Activated CD4-positive, alpha-beta T cell treated with anti-CD3 and anti-CD28 coated beads, Interleukin-2, amount 50 U/mL, for 24 hours (primary cell): ENCODE results near the gene DUOXA1.

Experiments used
- DNase-seq, 2 donors: peaks; one replicate each; pipeline ENCODE4 v3.0.0-alpha.2; 2020; ENCODE audit warnings: low read depth in 1 of 2, low spot score in 1 of 2

DUOXA1 gene

GRCh38 chr15:45129651-45130129 lies at the start of gene DUOXA1, which contains the start of gene DUOX1:
TSS of gene DUOXA1 (minus strand) at chr15:45129879. CDS start at chr15:45123014, 6,865 bp downstream.
TSS of gene DUOX1 (plus strand) at chr15:45129994. CDS start at chr15:45131967, 1,973 bp downstream.
- no peak for DNase-seq

GRCh38 chr15:45177285-45177684 lies 47.6 kb upstream of the DUOXA1 start:
- no peak for DNase-seq

GRCh38 chr15:45174577-45174976 lies 44.9 kb upstream of the DUOXA1 start:
- DNase-seq: no peak

- DNase-seq: no peak
Observed at GRCh38 chr15:45174069-45174468, 44.4 kb upstream of the DUOXA1 start.

- no peak for DNase-seq
Observed at GRCh38 chr15:45171912-45172311, 42.2 kb upstream of the DUOXA1 start.

GRCh38 chr15:45169608-45170480 lies 40.2 kb upstream of the DUOXA1 start:
- no peak for DNase-seq

GRCh38 chr15:45168751-45169551 lies 39.3 kb upstream of the DUOXA1 start:
- no peak for DNase-seq

- DNase-seq: no peak
Observed at GRCh38 chr15:45168286-45168685, 38.6 kb upstream of the DUOXA1 start.

- no peak for DNase-seq
Observed at GRCh38 chr15:45167631-45168205, 38.0 kb upstream of the DUOXA1 start.

- DNase-seq: peak; percentile 60 to 75
Observed at GRCh38 chr15:45166834-45167630, 37.4 kb upstream of the DUOXA1 start.

- no peak for DNase-seq
Observed at GRCh38 chr15:45165536-45165935, 35.9 kb upstream of the DUOXA1 start.

- no peak for DNase-seq
Observed at GRCh38 chr15:45164914-45165313, 35.2 kb upstream of the DUOXA1 start.

GRCh38 chr15:45163508-45163856 lies 33.8 kb upstream of the DUOXA1 start:
- DNase-seq: no peak

GRCh38 chr15:45162771-45163507 lies 33.3 kb upstream of the DUOXA1 start:
- DNase-seq: peak in 1 of 2 donors; percentile 44

- no peak for DNase-seq
Observed at GRCh38 chr15:45161666-45162065, 32.0 kb upstream of the DUOXA1 start.

- no peak for DNase-seq
Observed at GRCh38 chr15:45157974-45158373, 28.3 kb upstream of the DUOXA1 start.

- no peak for DNase-seq
Observed at GRCh38 chr15:45156744-45157455, 27.2 kb upstream of the DUOXA1 start.

- no peak for DNase-seq
Observed at GRCh38 chr15:45155739-45156138, 26.1 kb upstream of the DUOXA1 start.
